Activated naive CD4-positive, alpha-beta T cell treated with Interleukin-2 at 50 U/mL for 16 hours (primary cell): ENCODE results near the gene FLCN.

Experiments used
- DNase-seq: peaks from one replicate; pipeline ENCODE4 v3.0.0-alpha.2; 2020

Gene FLCN

GRCh38 chr17:17164156-17164555 lies 72.8 kb downstream of the FLCN start:
- no peak for DNase-seq
